K562 (cell line): ENCODE results near the gene ITPR2. TPM values are rescaled to one million over a fixed set of nuclear protein-coding genes. Genes with fewer than 3 reads are reported as not detected.

Source experiments
- ATAC-seq: fragments of 200-7000 bp; cut with Tn5 transposase; 3 replicates; pipeline ENCODE4 v1.9.1; 2020; ENCODE audit warnings: moderate library complexity
- BruUV-seq: library from RNA; stranded (reverse); fragments of 400-500 nt; replicated peaks from 2 replicates; lab custom pipeline; 2021; lab: Mats Ljungman, UMichigan
- CTCF ChIA-PET: fragments of 300-600 bp; formaldehyde crosslinking; extraction: SDS; loops from one replicate; lab custom pipeline; 2021; ENCODE audit warnings: low intra/inter-chr PET ratio; lab: Yijun Ruan, JAX
- POLR2A ChIA-PET: fragments of 300-600, 350-650 bp; sonication (Branson Sonifier 250); formaldehyde crosslinking; extraction: SDS; loops from one replicate; lab custom pipeline; 2021; ENCODE audit warnings: antibody characterized with exemption, inconsistent platforms; lab: Yijun Ruan, JAX
- DNase-seq, 4 experiments: peaks; one replicate each; pipeline versions ENCODE4 v3.0.0 to v3.0.0-alpha.2; 2011 to 2018; ENCODE audit warnings: low spot score in 3 of 4, mixed read lengths in 3 of 4; ENCODE audit errors: extremely low read depth in 1 of 4
- FAIRE-seq: peaks from 2 replicates; lab custom pipeline; 2011; peaks lifted over from hg19 to GRCh38; lab: Jason Lieb, UNC
- H2AFZ ChIP-seq: 2 replicates; pipeline ENCODE4 v1.6.0; 2011; ENCODE audit warnings: low read depth, low read length, control low read depth, inconsistent platforms
- H3K27ac ChIP-seq: fragments of 200-600 bp; 3 replicates; pipeline ENCODE4 v1.8.0; 2011; ENCODE audit warnings: low read depth, mild to moderate bottlenecking, control low read depth, inconsistent platforms, low read length, moderate library complexity, mixed read lengths; ENCODE audit errors: extremely low read depth
- H3K27me3 ChIP-seq, 2 experiments: fragments of 300-600 bp in 1 of 2; 2 replicates in 1 of 2; 3 replicates in 1 of 2; pipeline versions ENCODE4 v1.6.0 to v1.8.0; 2011; ENCODE audit warnings: inconsistent platforms in 2 of 2, low read length in 2 of 2, mild to moderate bottlenecking in 1 of 2, mixed read lengths in 1 of 2, moderate library complexity in 1 of 2; ENCODE audit not compliant: control insufficient read depth in 2 of 2, insufficient read depth in 2 of 2
- H3K36me3 ChIP-seq: fragments of 300-600 bp; 3 replicates; pipeline ENCODE4 v1.8.0; 2011; ENCODE audit warnings: mild to moderate bottlenecking, low read length, inconsistent platforms; ENCODE audit not compliant: control insufficient read depth, insufficient read depth
- H3K4me1 ChIP-seq, 2 experiments: fragments of 200-600 bp in 1 of 2; replicated peaks in 1 of 2; 2 replicates in 1 of 2; 3 replicates in 1 of 2; pipeline versions ENCODE4 v1.5.1 to v1.8.0; 2011; ENCODE audit warnings: inconsistent platforms in 2 of 2, low read length in 2 of 2, mild to moderate bottlenecking in 1 of 2, mixed read lengths in 1 of 2, moderate library complexity in 1 of 2; ENCODE audit not compliant: control insufficient read depth in 2 of 2, insufficient read depth in 2 of 2
- H3K4me2 ChIP-seq: 2 replicates; pipeline ENCODE4 v1.6.1; 2011; ENCODE audit warnings: low read length, control low read depth, inconsistent platforms, mixed read lengths; ENCODE audit not compliant: insufficient read depth
- H3K4me3 ChIP-seq: fragments of 200-600 bp; sonication (generic), shearing (Covaris generic); 2 replicates; pipeline ENCODE4 v1.5.1; 2016; ENCODE audit warnings: control low read depth, inconsistent platforms
- H3K79me2 ChIP-seq: fragments of 200-600 bp; 3 replicates; pipeline ENCODE4 v1.8.0; 2011; ENCODE audit warnings: low read length, inconsistent platforms; ENCODE audit not compliant: control insufficient read depth, insufficient read depth
- H3K9ac ChIP-seq, 2 experiments: 2 replicates each; pipeline versions ENCODE4 v1.6.0 to v1.6.1; 2011; ENCODE audit warnings: low read depth in 2 of 2, low read length in 2 of 2, control low read depth in 1 of 2, inconsistent platforms in 1 of 2, mild to moderate bottlenecking in 1 of 2, mixed read lengths in 1 of 2; ENCODE audit not compliant: insufficient read depth in 1 of 2
- H3K9me1 ChIP-seq: one replicate; pipeline ENCODE4 v1.6.0; 2011; ENCODE audit warnings: inconsistent platforms, mild to moderate bottlenecking, low read length, moderate library complexity; ENCODE audit not compliant: control insufficient read depth, insufficient read depth
- H3K9me3 ChIP-seq: replicated peaks from 2 replicates; pipeline ENCODE4 v1.5.1; 2011; ENCODE audit warnings: low read depth, low read length, inconsistent platforms; ENCODE audit not compliant: control insufficient read depth, insufficient read depth
- H4K20me1 ChIP-seq: replicated peaks from 2 replicates; pipeline ENCODE4 v1.6.1; 2011; ENCODE audit warnings: low read length, inconsistent platforms, mixed read lengths; ENCODE audit not compliant: control insufficient read depth, insufficient read depth
- C11orf30 ChIP-seq: fragments of 450-650 bp; IDR thresholded peaks from 2 replicates; pipeline ENCODE4 v1.6.1; 2016; ENCODE audit warnings: low read depth, mild to moderate bottlenecking
- CBFA2T3 ChIP-seq: fragments of 450-650 bp; IDR thresholded peaks from 2 replicates; pipeline ENCODE4 v1.6.1; 2017
- ILF3 ChIP-seq: fragments of 450-650 bp; IDR thresholded peaks from 2 replicates; pipeline ENCODE4 v1.6.1; 2018; ENCODE audit warnings: antibody characterized with exemption, mild to moderate bottlenecking, moderate library complexity, borderline replicate concordance
- RBM14 ChIP-seq: fragments of 200-400 bp; formaldehyde crosslinking; IDR thresholded peaks from 2 replicates; pipeline ENCODE4 v1.6.1; 2018; ENCODE audit warnings: low read depth, mild to moderate bottlenecking, low read length, moderate library complexity, borderline replicate concordance; ENCODE audit not compliant: insufficient read depth
- ZFP30 ChIP-seq: fragments of 250-450 bp; sonication (Bioruptor Pico); IDR thresholded peaks from 2 replicates; pipeline ENCODE4 v1.8.0; 2022; ENCODE audit warnings: moderate library complexity, mild to moderate bottlenecking, inconsistent platforms, borderline replicate concordance
- ZNF316 ChIP-seq: fragments of 450-650 bp; IDR thresholded peaks from 2 replicates; pipeline ENCODE4 v1.6.1; 2016
- WGBS: fragments of 100-300 bp; shearing (Covaris generic); methylation state at CpG from one replicate; pipeline ENCODE4 v1.1.6; 2016; ENCODE audit warnings: low coverage, mixed read lengths; ENCODE audit not compliant: insufficient coverage; ENCODE audit errors: missing lambda C conversion rate; 5-methylcytosine and 5-hydroxymethylcytosine counted together
- in situ Hi-C: fragments of 300-500 bp; cut with MboI; formaldehyde crosslinking; loops from 4 replicates; pipeline ENCODE4 v1.15.0; 2018; ENCODE audit warnings: inconsistent platforms, mixed read lengths
- intact Hi-C: fragments of 100-400 bp; cut with micrococcal nuclease; formaldehyde crosslinking; loops from 2 replicates; pipeline ENCODE4 v1.14.2; 2022
- polyA plus RNA-seq, 8 experiments: library from polyadenylated mRNA; depleted of rRNA in 4 of 8; stranded (reverse) in 5 of 8; unstranded in 3 of 8; fragments of >200 nt; fragmentation: Nextera tagmentation in 2 of 8; fragmentation: Illumina TruSeq in 1 of 8; extraction: Ambion mirVana in 2 of 8; extraction: Trizol in 1 of 8; gene quantifications; 2 replicates each; pipeline versions ENCODE4 v1.2.1 to v1.2.3, GENCODE V29; 2011 to 2014; ENCODE audit warnings: inconsistent platforms in 1 of 8, missing spikeins in 1 of 8
- total RNA-seq, 7 experiments: library from RNA; depleted of rRNA in 6 of 7; stranded (reverse); fragments of >200 nt in 6 of 7; fragmentation: Illumina TruSeq in 2 of 7; extraction: Trizol in 2 of 7; gene quantifications; 2 replicates each; pipeline versions ENCODE4 v1.2.1 to v1.2.3, GENCODE V29; 2011 to 2021; ENCODE audit warnings: low replicate concordance in 1 of 7

ITPR2 gene
- total and polyA plus RNA-seq, 9 of the 15 experiments (the other 6 are each of a cell fraction or from before 2014, with no cell fraction given) = 0.21 to 3.3 (median 0.95) TPM

GRCh38 chr12:26302776-26303175 is 530.2 kb downstream of the ITPR2 start:
- ChIA-PET CTCF (no interaction called here), POLR2A (interaction anchor here (1.4 kb wide), 1 partner anchor 16 kb away, joined by 3 read pairs; no protein-coding TSS in a partner anchor)
- Histone ChIP-seq H3K4me2 (no peak overlapping the region), H3K36me3 (no peaks in the 10 kb centered on the region), H3K79me2 (no peaks in the 10 kb centered on the region), H4K20me1 (no peaks in the 10 kb centered on the region), H3K4me3 (no peak overlapping the region), H3K4me1 (peaks cover 0 to 9% of the 10 kb centered on the region in 2 experiments; a peak in 3 of 5 replicates), H3K9ac (no peak overlapping the region), H3K27ac (no peak overlapping the region), H3K9me1 (no peaks in the 10 kb centered on the region), H3K9me3 (no peaks in the 10 kb centered on the region), H2AFZ (no peak overlapping the region), H3K27me3 (no peaks in the 10 kb centered on the region)
- in situ Hi-C loops (no loop called here), intact Hi-C loops (no loop called here)
- no peak for FAIRE-seq
- DNase-seq = no peak
- BruUV-seq = no TSS peak
- 18% methylated on average over 3 of the region's 3 CpGs for WGBS
- no peak for TF ChIP-seq ZFP30 (CRISPR knock-in tag)
- no peak for ATAC-seq

DNA sequence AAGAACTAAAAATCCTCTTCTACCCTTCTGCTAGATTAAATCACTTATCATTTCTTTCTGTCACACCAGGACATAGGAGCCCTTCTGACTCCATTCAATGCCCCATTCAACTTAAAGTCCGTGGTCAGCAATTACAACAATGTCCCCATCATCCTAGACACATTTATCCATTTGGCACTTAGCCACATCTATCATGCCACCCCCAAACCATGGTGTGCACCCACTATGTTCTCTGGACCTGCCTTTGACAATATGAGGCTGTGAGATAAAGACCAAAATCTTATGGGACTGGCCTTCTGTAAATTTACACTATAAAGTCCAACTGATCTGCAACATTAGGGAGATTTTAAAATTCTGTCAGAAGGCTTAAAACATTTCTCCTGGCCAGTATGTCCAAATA is 533.2 kb downstream of the ITPR2 start:
- ATAC-seq (no peak), FAIRE-seq (no peak), DNase-seq (no peak)
- Histone ChIP-seq H3K4me2 (no peak overlapping the region), H3K36me3 (no peaks in the 10 kb centered on the region), H3K4me1 (peaks cover 0 to 9% of the 10 kb centered on the region in 2 experiments; a peak in 3 of 5 replicates), H2AFZ (peak overlapping the region; percentile 75; the same call in 1 of the 2 replicates), H3K9me1 (no peaks in the 10 kb centered on the region), H4K20me1 (no peaks in the 10 kb centered on the region), H3K27ac (no peak overlapping the region), H3K9ac (no peak overlapping the region), H3K27me3 (no peaks in the 10 kb centered on the region), H3K79me2 (no peaks in the 10 kb centered on the region), H3K9me3 (no peaks in the 10 kb centered on the region), H3K4me3 (no peak overlapping the region)
- 0% methylated on average over 1 of the region's 1 CpG for WGBS
- intact Hi-C loops = no loop called here
- ChIA-PET POLR2A (no interaction called here), CTCF (no interaction called here)
- in situ Hi-C loops = no loop called here
- TF ChIP-seq RBM14 = no peak
- TF ChIP-seq ZNF316 = 0 out of 2 replicates have a peak, but pooled peaks have one; percentile 23
- TF ChIP-seq ILF3 = no peak
- 0 out of 2 replicates have a peak, but pooled peaks have one; percentile 20 for TF ChIP-seq CBFA2T3
- TF ChIP-seq C11orf30 = peak; percentile 6; the same call in 1 of the 2 replicates
- no TSS peak for BruUV-seq
